ENCODE results near the gene NLE1.

GRCh38 chr17:35149941-35150340, 7.8 kb upstream of the NLE1 start:
- TF ChIP-seq, protein P1, sequence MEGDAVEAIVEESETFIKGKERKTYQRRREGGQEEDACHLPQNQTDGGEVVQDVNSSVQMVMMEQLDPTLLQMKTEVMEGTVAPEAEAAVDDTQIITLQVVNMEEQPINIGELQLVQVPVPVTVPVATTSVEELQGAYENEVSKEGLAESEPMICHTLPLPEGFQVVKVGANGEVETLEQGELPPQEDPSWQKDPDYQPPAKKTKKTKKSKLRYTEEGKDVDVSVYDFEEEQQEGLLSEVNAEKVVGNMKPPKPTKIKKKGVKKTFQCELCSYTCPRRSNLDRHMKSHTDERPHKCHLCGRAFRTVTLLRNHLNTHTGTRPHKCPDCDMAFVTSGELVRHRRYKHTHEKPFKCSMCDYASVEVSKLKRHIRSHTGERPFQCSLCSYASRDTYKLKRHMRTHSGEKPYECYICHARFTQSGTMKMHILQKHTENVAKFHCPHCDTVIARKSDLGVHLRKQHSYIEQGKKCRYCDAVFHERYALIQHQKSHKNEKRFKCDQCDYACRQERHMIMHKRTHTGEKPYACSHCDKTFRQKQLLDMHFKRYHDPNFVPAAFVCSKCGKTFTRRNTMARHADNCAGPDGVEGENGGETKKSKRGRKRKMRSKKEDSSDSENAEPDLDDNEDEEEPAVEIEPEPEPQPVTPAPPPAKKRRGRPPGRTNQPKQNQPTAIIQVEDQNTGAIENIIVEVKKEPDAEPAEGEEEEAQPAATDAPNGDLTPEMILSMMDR (conservative IDR thresholded peaks at IDR 0.05; ENCODE audit: low read length), result no peak
- no peak for TF ChIP-seq EZH2phosphoT487 (IDR thresholded peaks at IDR 0.05; ENCODE audit: borderline replicate concordance, low read depth, low read length)

All from OCI-LY7 (cell line).